Hepatocyte (in vitro differentiated cells): ENCODE measurements around the gene CAPN15. TPM values are rescaled to one million over a fixed set of nuclear protein-coding genes. Genes with fewer than 3 reads are reported as not detected.
"Not testable (repeated sequence)": the region's sequence is repeated elsewhere in the genome, so short reads cannot be mapped to it uniquely, and the experiment has no call there.

Source experiments
- DNase-seq: peaks from one replicate; pipeline ENCODE4 v3.0.0-alpha.2; 2016; ENCODE audit warnings: low spot score
- H2AFZ ChIP-seq: fragments of 200-600 bp; sonication (generic); 2 replicates; pipeline ENCODE4 v1.6.0; 2016; ENCODE audit warnings: antibody characterized with exemption, mild to moderate bottlenecking
- H3K27ac ChIP-seq: fragments of 200-600 bp; sonication (generic); 2 replicates; pipeline ENCODE4 v1.5.1; 2016; ENCODE audit warnings: mild to moderate bottlenecking
- H3K27me3 ChIP-seq: fragments of 200-600 bp; sonication (generic); 2 replicates; pipeline ENCODE4 v1.6.1; 2016
- H3K36me3 ChIP-seq: fragments of 200-600 bp; sonication (generic); replicated peaks from 2 replicates; pipeline ENCODE4 v1.5.1; 2016; ENCODE audit warnings: low read depth; ENCODE audit not compliant: insufficient read depth
- H3K4me1 ChIP-seq: fragments of 200-600 bp; sonication (generic); 2 replicates; pipeline ENCODE4 v1.5.1; 2016; ENCODE audit warnings: mild to moderate bottlenecking, moderate library complexity; ENCODE audit not compliant: insufficient read depth
- H3K4me2 ChIP-seq: fragments of 200-600 bp; sonication (generic); 2 replicates; pipeline ENCODE4 v1.6.0; 2016
- H3K4me3 ChIP-seq: fragments of 200-600 bp; sonication (generic); 2 replicates; pipeline ENCODE4 v1.5.1; 2016; ENCODE audit warnings: mild to moderate bottlenecking
- H3K79me2 ChIP-seq: fragments of 200-600 bp; sonication (generic); 2 replicates; pipeline ENCODE4 v1.6.0; 2017; ENCODE audit warnings: mild to moderate bottlenecking
- H3K9me2 ChIP-seq: fragments of 200-600 bp; sonication (generic); replicated peaks from 2 replicates; pipeline ENCODE4 v1.6.0; 2017; ENCODE audit warnings: mild to moderate bottlenecking; ENCODE audit not compliant: insufficient read depth
- H3K9me3 ChIP-seq: fragments of 200-600 bp; sonication (generic); 2 replicates; pipeline ENCODE4 v1.5.1; 2016; ENCODE audit warnings: low read depth, mild to moderate bottlenecking
- H4K20me1 ChIP-seq: fragments of 200-600 bp; sonication (generic); 2 replicates; pipeline ENCODE4 v1.6.0; 2016; ENCODE audit warnings: mild to moderate bottlenecking; ENCODE audit not compliant: insufficient read depth, poor library complexity, severe bottlenecking
- CTCF ChIP-seq: fragments of 200-600 bp; sonication (generic); IDR thresholded peaks from 2 replicates; pipeline ENCODE4 v1.5.1; 2016; ENCODE audit warnings: antibody characterized with exemption, mild to moderate bottlenecking; ENCODE audit not compliant: poor library complexity
- EZH2 ChIP-seq: fragments of 200-600 bp; sonication (generic); IDR thresholded peaks from 2 replicates; pipeline ENCODE4 v1.6.1; 2016; ENCODE audit warnings: antibody characterized with exemption, mild to moderate bottlenecking, borderline replicate concordance
- EZH2phosphoT487 ChIP-seq: fragments of 200-600 bp; sonication (generic); IDR thresholded peaks from one replicate; pipeline ENCODE4 v1.6.1; 2018; ENCODE audit warnings: antibody characterized with exemption, mild to moderate bottlenecking, low read depth, moderate library complexity; ENCODE audit not compliant: unreplicated experiment, severe bottlenecking
- WGBS: methylation state at CpG from one replicate; pipeline ENCODE4 v1.1.6; 2016; ENCODE audit warnings: low lambda C conversion rate; ENCODE audit errors: missing lambda C conversion rate; 5-methylcytosine and 5-hydroxymethylcytosine counted together
- polyA plus RNA-seq: library from polyadenylated mRNA; unstranded; fragments of >200 nt; fragmentation: Nextera tagmentation; extraction: Ambion mirVana; gene quantifications from 2 replicates; pipeline ENCODE4 v1.2.1, GENCODE V29; 2016
- total RNA-seq: library from RNA; depleted of rRNA; stranded (reverse); fragments of >200 nt; gene quantifications from 2 replicates; pipeline ENCODE4 v1.2.3, GENCODE V29; 2014

CAPN15 gene
- total RNA-seq = 41.7 and 51.0 TPM in 2 replicates
- polyA plus RNA-seq = 42.7 and 47.9 TPM in 2 replicates

DNA sequence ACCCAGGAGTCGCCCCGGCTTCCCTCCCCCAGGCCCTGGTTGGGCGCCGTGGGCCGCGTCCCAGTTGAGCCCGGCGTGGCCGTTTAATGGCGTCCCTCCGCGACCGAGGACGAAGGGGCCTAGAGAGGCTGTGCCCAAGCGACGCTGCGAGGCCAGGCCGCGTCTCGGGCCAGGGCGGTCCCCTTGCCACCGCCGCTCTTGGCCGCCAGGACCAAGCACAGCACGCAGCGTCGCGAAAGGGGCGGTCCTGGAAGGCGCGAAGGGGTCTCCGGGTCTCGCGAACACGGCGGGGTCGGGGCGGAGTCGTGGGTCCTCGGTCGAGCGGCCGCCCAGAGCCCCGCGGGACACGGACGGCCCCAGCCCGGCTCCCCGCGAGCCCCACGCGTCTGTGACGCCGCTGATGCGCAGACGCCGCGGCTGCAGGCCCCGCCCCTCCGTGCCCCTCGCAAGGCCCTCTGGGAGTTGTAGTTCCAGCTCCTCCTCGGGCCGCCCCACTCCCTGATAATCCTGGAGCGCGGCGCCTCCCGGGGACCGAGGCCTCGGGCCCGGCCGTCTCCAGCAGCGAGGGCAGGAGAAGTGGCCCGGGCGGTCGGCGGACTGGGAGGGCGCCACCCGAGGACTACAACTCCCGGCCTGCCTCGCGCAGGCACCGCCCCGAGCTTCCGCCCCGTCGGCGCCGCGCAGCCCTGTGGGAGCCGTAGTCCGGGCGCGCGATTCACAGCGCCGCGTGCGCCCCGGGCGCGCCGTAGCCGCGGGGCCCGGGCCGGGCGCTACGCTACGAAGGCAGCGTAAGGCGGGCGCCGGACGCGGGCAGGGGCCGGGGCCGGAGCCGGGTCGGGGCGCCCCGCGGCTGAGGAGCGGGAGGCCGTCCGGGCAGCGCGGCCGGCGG lies at the start of gene CAPN15:
TSS of gene CAPN15 (plus strand) at position 698 of the 889 bp plus-strand sequence. CDS start 19,127 bp downstream, outside the sequence.
- no peaks in the 10 kb centered on the region for H3K9me3 ChIP-seq
- H4K20me1 ChIP-seq = peaks cover 32% of the 10 kb centered on the region
- H3K36me3 ChIP-seq = no peaks in the 10 kb centered on the region
- H3K27ac ChIP-seq = peak within 1 kb of the TSS; percentile 97
- under 1% methylated on average over 89 of the region's 129 CpGs for WGBS
- no peaks in the 10 kb centered on the region for H3K9me2 ChIP-seq
- peak within 1 kb of the TSS; percentile 63 for H3K4me3 ChIP-seq
- H3K4me2 ChIP-seq = peak within 1 kb of the TSS; percentile 100
- TF ChIP-seq EZH2 (no peak), CTCF (no peak), EZH2phosphoT487 (no peak)
- DNase-seq = peak; percentile 96
- H3K79me2 ChIP-seq = peaks cover 57% of the 10 kb centered on the region
- peaks cover 43% of the 10 kb centered on the region for H3K4me1 ChIP-seq
- H2AFZ ChIP-seq = peak within 1 kb of the TSS; percentile 36
- H3K27me3 ChIP-seq = no peaks in the 10 kb centered on the region

GRCh38 chr16:478287-478686 lies 49.2 kb upstream of the CAPN15 start:
- 80% methylated on average over 9 of the region's 10 CpGs for WGBS

GRCh38 chr16:482468-483185 lies 44.9 kb upstream of the CAPN15 start:
- no peaks in the 10 kb centered on the region for H4K20me1 ChIP-seq
- no peaks in the 10 kb centered on the region for H3K9me2 ChIP-seq
- H3K4me2 ChIP-seq = peak overlapping the region; percentile 31
- no peaks in the 10 kb centered on the region for H3K36me3 ChIP-seq
- no peak for TF ChIP-seq EZH2
- TF ChIP-seq EZH2phosphoT487 = no peak
- no peak for TF ChIP-seq CTCF
- 86% methylated on average over 31 of the region's 31 CpGs for WGBS
- H3K27me3 ChIP-seq = no peaks in the 10 kb centered on the region
- DNase-seq = no peak
- H3K9me3 ChIP-seq = no peaks in the 10 kb centered on the region
- H2AFZ ChIP-seq = no peak overlapping the region
- peaks cover 12% of the 10 kb centered on the region for H3K79me2 ChIP-seq
- peaks cover 24% of the 10 kb centered on the region for H3K4me1 ChIP-seq
- H3K4me3 ChIP-seq = no peak overlapping the region
- H3K27ac ChIP-seq = peak overlapping the region; percentile 89

More at GRCh38 chr16:478287-478686, 49.2 kb upstream of the CAPN15 start:
- not testable (repeated sequence) for H3K36me3 ChIP-seq, H3K4me3 ChIP-seq, H2AFZ ChIP-seq, DNase-seq, H3K4me1 ChIP-seq, H3K9me2 ChIP-seq, H3K9me3 ChIP-seq, H3K27ac ChIP-seq, H3K27me3 ChIP-seq, H4K20me1 ChIP-seq, H3K4me2 ChIP-seq
- peaks cover 21% of the 10 kb centered on the region for H3K79me2 ChIP-seq
